Lung (tissue), 12 donors: Measurements from ENCODE around the gene IL3. TPM values are rescaled to one million over a fixed set of nuclear protein-coding genes. Genes with fewer than 3 reads are reported as not detected.

ENCODE experiments used
- ATAC-seq: fragments of 200-7000 bp; cut with Tn5 transposase; one replicate; pipeline ENCODE4 v1.9.1; 2020; ENCODE audit warnings: moderate number of reproducible peaks; ENCODE audit not compliant: insufficient read depth, low FRiP score
- DNase-seq, 3 donors: peaks; one replicate each; pipeline ENCODE4 v3.0.0-alpha.2; 2013 to 2017
- H3K27ac ChIP-seq, 2 donors: one replicate each; pipeline ENCODE4 v1.5.1; 2013; ENCODE audit warnings: mild to moderate bottlenecking in 2 of 2, moderate library complexity in 2 of 2, control low read depth in 1 of 2, inconsistent platforms in 1 of 2, low read depth in 1 of 2, low read length in 1 of 2
- H3K27me3 ChIP-seq, 3 donors: one replicate each; pipeline ENCODE4 v1.5.1; 2013; ENCODE audit warnings: low read length in 2 of 3; ENCODE audit not compliant: control insufficient read depth in 3 of 3, insufficient read depth in 3 of 3
- H3K36me3 ChIP-seq, 4 donors: one replicate each; pipeline ENCODE4 v1.5.1; 2013; ENCODE audit warnings: low read length in 4 of 4, mild to moderate bottlenecking in 1 of 4, moderate library complexity in 1 of 4; ENCODE audit not compliant: control insufficient read depth in 4 of 4, insufficient read depth in 4 of 4
- H3K4me1 ChIP-seq, 5 donors: one replicate each; pipeline ENCODE4 v1.5.1; 2013; ENCODE audit warnings: low read length in 5 of 5, mild to moderate bottlenecking in 2 of 5, moderate library complexity in 1 of 5; ENCODE audit not compliant: control insufficient read depth in 5 of 5, insufficient read depth in 5 of 5
- H3K4me3 ChIP-seq: one replicate; pipeline ENCODE4 v1.5.1; 2013; ENCODE audit warnings: mild to moderate bottlenecking, control low read depth, moderate library complexity
- H3K9ac ChIP-seq, 2 donors: one replicate each; pipeline ENCODE4 v1.5.1; 2013; ENCODE audit warnings: low read length in 2 of 2, control low read depth in 1 of 2; ENCODE audit not compliant: insufficient read depth in 1 of 2
- H3K9me3 ChIP-seq, 4 donors: one replicate each; pipeline ENCODE4 v1.5.1; 2013; ENCODE audit warnings: low read length in 3 of 4, mild to moderate bottlenecking in 1 of 4, moderate library complexity in 1 of 4; ENCODE audit not compliant: control insufficient read depth in 4 of 4, insufficient read depth in 3 of 4
- CTCF ChIP-seq: IDR thresholded peaks from 2 replicates; pipeline ENCODE4 v1.5.1; 2012; ENCODE audit warnings: mild to moderate bottlenecking; ENCODE audit errors: control extremely low read depth, extremely low read depth
- WGBS, 2 donors: extraction: QIAGEN DNeasy Blood & Tissue Kit; methylation state at CpG; one replicate each; pipeline ENCODE4 v1.1.7; 2013; 5-methylcytosine and 5-hydroxymethylcytosine counted together
- polyA plus RNA-seq, 2 donors: library from polyadenylated mRNA; stranded (reverse); fragments of 200-250 nt; gene quantifications; one replicate each; pipeline ENCODE4 v1.2.1, GENCODE V29; 2013
- total RNA-seq, 2 donors: library from RNA; depleted of rRNA in 1 of 2; stranded (reverse); fragments of >200 nt in 1 of 2; gene quantifications; one replicate each; pipeline ENCODE4 v1.2.1, GENCODE V29; 2014 to 2021
- donor health status: control.
- donor health status: control.
- donor health status: Bipolar disorder and iron deficiency.
- donor health status: healthy.
- donor health status: DM: yes; HTN: yes; CAD: no.

IL3 gene
- total and polyA plus RNA-seq, 4 donors, result not detected

GRCh38 chr5:132102944-132103331 is 42.5 kb downstream of the IL3 start:
- no peak overlapping the region for H3K9ac ChIP-seq
- TF ChIP-seq CTCF, result no peak
- peak overlapping the region in 1 of 2 donors; percentile 55 for H3K27ac ChIP-seq
- no peak overlapping the region for H3K4me3 ChIP-seq
- peaks cover 0 to 15% (median 5%) of the 10 kb centered on the region in 5 donors for H3K4me1 ChIP-seq
- no peak for ATAC-seq
- no peak for DNase-seq
- no peaks in the 10 kb centered on the region for H3K9me3 ChIP-seq
- H3K36me3 ChIP-seq, result no peaks in the 10 kb centered on the region
- H3K27me3 ChIP-seq, result no peaks in the 10 kb centered on the region
- 67 to 71% methylated on average over 3 of the region's 3 CpGs for WGBS, 2 donors

- H3K36me3 ChIP-seq, result no peaks in the 10 kb centered on the region
- no peaks in the 10 kb centered on the region for H3K9me3 ChIP-seq
- H3K4me3 ChIP-seq, result no peak overlapping the region
- DNase-seq, result peak; percentile 51 to 75 (median 56)
- H3K9ac ChIP-seq, result no peak overlapping the region
- peaks cover 0 to 15% (median 5%) of the 10 kb centered on the region in 5 donors for H3K4me1 ChIP-seq
- no peaks in the 10 kb centered on the region for H3K27me3 ChIP-seq
- peak; percentile 76 for ATAC-seq
- peak overlapping the region in 1 of 2 donors; percentile 55 for H3K27ac ChIP-seq
- TF ChIP-seq CTCF, result no peak
Measured at GRCh38 chr5:132103332-132103951, 43.0 kb downstream of the IL3 start.

- Histone ChIP-seq H3K27ac (peak overlapping the region in 1 of 2 donors; percentile 21), H3K4me3 (no peak overlapping the region), H3K9ac (no peak overlapping the region), H3K4me1 (peaks cover 0 to 15% (median 5%) of the 10 kb centered on the region in 5 donors), H3K9me3 (no peaks in the 10 kb centered on the region), H3K27me3 (no peaks in the 10 kb centered on the region), H3K36me3 (no peaks in the 10 kb centered on the region)
- ATAC-seq (no peak), DNase-seq (no peak)
- WGBS, 2 donors, result 47% methylated on average over 6 of the region's 6 CpGs
- no peak for TF ChIP-seq CTCF
Measured at GRCh38 chr5:132103969-132104391, 43.5 kb downstream of the IL3 start.

DNA sequence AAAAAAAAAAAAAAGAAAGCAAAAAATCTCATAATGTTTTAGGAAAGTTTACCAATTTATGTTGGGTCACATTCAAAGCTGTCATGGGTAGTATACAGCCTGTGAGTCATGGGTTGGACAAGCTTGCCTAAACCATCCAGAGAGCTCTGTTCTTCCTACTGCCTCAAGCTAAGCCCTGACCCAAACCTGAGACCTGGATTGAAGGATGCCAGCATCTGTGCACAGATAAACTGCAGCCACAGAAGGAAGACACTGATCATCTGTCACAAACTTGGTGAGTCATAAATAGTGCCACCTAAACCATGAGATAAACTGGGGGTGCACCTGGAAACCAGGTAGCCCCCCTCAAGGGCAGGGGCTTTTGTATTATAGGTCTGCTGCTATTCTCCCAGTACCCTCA is 44.1 kb downstream of the IL3 start:
- DNase-seq (no peak), ATAC-seq (no peak)
- H3K27me3 ChIP-seq, result no peaks in the 10 kb centered on the region
- no peak overlapping the region for H3K9ac ChIP-seq
- TF ChIP-seq CTCF, result no peak
- no peak overlapping the region for H3K4me3 ChIP-seq
- no peak overlapping the region for H3K27ac ChIP-seq
- no peaks in the 10 kb centered on the region for H3K9me3 ChIP-seq
- no peaks in the 10 kb centered on the region for H3K36me3 ChIP-seq
- peaks cover 0 to 15% (median 5%) of the 10 kb centered on the region in 5 donors for H3K4me1 ChIP-seq
